ENCODE measurements around the gene DYNC2I2.
A peak's percentile ranks its signal among the peaks of the same experiment; 100 is the strongest.

DYNC2I2 gene

GRCh38 chr9:128688501-128689292, 32.0 kb upstream of the DYNC2I2 start, which contains the start of gene SET:
Gene SET, plus strand, starts transcription at chr9:128689222. Its CDS starts 361 bp downstream, at chr9:128689583.
- Histone ChIP-seq H2BK5ac (ENCODE audit: low read length) (peak within 1 kb of the TSS; percentile 45), H3K4me3 (ENCODE audit: low read length) (peak within 1 kb of the TSS; percentile 80), H3K9ac (ENCODE audit: low read length) (peak within 1 kb of the TSS; percentile 95), H3K23ac (ENCODE audit: low read length) (peak within 1 kb of the TSS; percentile 95), H3K79me2 (ENCODE audit: control insufficient read depth, insufficient read depth, low read length) (peaks cover 63% of the 10 kb centered on the region), H3K36me3 (ENCODE audit: control insufficient read depth, insufficient read depth, low read length) (peaks cover 5% of the 10 kb centered on the region), H2AK5ac (ENCODE audit: low read length) (no peak within 1 kb of the TSS), H3K79me1 (ENCODE audit: low read length) (peaks cover 14% of the 10 kb centered on the region), H3K27me3 (ENCODE audit: insufficient read depth, low read length, poor library complexity) (no peaks in the 10 kb centered on the region), H3K4me1 (ENCODE audit: control insufficient read depth, low read depth, low read length) (peaks cover 7% of the 10 kb centered on the region), H3K4ac (ENCODE audit: low read depth, low read length) (peak within 1 kb of the TSS; percentile 100), H3K27ac (ENCODE audit: low read depth, low read length) (peak within 1 kb of the TSS; percentile 99), H3K4me2 (ENCODE audit: low read length) (peak within 1 kb of the TSS; percentile 94), H3K18ac (ENCODE audit: low read length) (peak within 1 kb of the TSS; percentile 100), H3K56ac (ENCODE audit: low read length) (peak within 1 kb of the TSS; percentile 98), H4K8ac (ENCODE audit: low read depth, low read length) (peak within 1 kb of the TSS; percentile 90), H2BK15ac (replicated peaks; ENCODE audit: low read depth) (no peak within 1 kb of the TSS), H4K5ac (ENCODE audit: low read length) (no peak within 1 kb of the TSS), H2BK120ac (ENCODE audit: low read depth, low read length) (peak within 1 kb of the TSS; percentile 95)
- WGBS (ENCODE audit: extremely low coverage, insufficient coverage, low lambda C conversion rate), result no CpG with 5 or more reads among the region's 93 CpGs
- peak; percentile 96 for DNase-seq

DNA sequence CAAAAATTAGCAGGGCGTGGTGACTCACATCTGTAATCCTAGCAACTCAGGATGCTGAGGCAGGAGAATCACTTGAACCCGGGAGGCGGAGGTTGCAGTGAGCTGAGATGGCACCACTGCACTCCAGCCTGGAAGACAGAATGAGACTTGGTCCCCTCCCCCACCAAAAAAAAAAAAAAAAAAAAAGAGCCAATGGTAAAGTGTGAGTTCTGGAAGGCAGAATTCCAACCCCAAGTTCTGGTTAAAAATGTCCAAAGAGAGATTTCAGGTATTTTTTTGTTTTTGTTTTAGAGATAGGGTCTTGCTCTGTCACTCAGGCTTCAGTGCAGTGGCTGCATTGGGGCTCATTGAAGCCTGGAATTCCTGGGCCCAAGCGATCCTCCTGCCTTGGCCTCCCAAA, 30.8 kb upstream of the DYNC2I2 start:
- Histone ChIP-seq H4K8ac (ENCODE audit: low read depth, low read length) (no peak overlapping the region), H3K27me3 (ENCODE audit: insufficient read depth, low read length, poor library complexity) (no peaks in the 10 kb centered on the region), H3K4me2 (ENCODE audit: low read length) (no peak overlapping the region), H3K4me1 (ENCODE audit: control insufficient read depth, low read depth, low read length) (peaks cover 7% of the 10 kb centered on the region), H3K9ac (ENCODE audit: low read length) (no peak overlapping the region), H3K23ac (ENCODE audit: low read length) (no peak overlapping the region), H3K56ac (ENCODE audit: low read length) (peak overlapping the region; percentile 98), H3K4me3 (ENCODE audit: low read length) (no peak overlapping the region), H3K27ac (ENCODE audit: low read depth, low read length) (no peak overlapping the region), H4K5ac (ENCODE audit: low read length) (no peak overlapping the region), H3K79me1 (ENCODE audit: low read length) (peaks cover 13% of the 10 kb centered on the region), H2BK5ac (ENCODE audit: low read length) (no peak overlapping the region), H2BK15ac (replicated peaks; ENCODE audit: low read depth) (no peak overlapping the region), H2BK120ac (ENCODE audit: low read depth, low read length) (no peak overlapping the region), H2AK5ac (ENCODE audit: low read length) (no peak overlapping the region), H3K18ac (ENCODE audit: low read length) (no peak overlapping the region), H3K4ac (ENCODE audit: low read depth, low read length) (no peak overlapping the region), H3K36me3 (ENCODE audit: control insufficient read depth, insufficient read depth, low read length) (peaks cover 3% of the 10 kb centered on the region), H3K79me2 (ENCODE audit: control insufficient read depth, insufficient read depth, low read length) (peaks cover 62% of the 10 kb centered on the region)
- no CpG with 5 or more reads among the region's 4 CpGs for WGBS (ENCODE audit: extremely low coverage, insufficient coverage, low lambda C conversion rate)
- DNase-seq, result no peak

- H3K4me3 ChIP-seq (ENCODE audit: low read length), result no peak overlapping the region
- no peak overlapping the region for H2BK15ac ChIP-seq (replicated peaks; ENCODE audit: low read depth)
- H3K79me1 ChIP-seq (ENCODE audit: low read length), result peaks cover 10% of the 10 kb centered on the region
- H3K56ac ChIP-seq (ENCODE audit: low read length), result peak overlapping the region; percentile 94
- peak overlapping the region; percentile 100 for H3K4me2 ChIP-seq (ENCODE audit: low read length)
- H3K27ac ChIP-seq (ENCODE audit: low read depth, low read length), result no peak overlapping the region
- no peak overlapping the region for H4K8ac ChIP-seq (ENCODE audit: low read depth, low read length)
- peak overlapping the region; percentile 43 for H2AK5ac ChIP-seq (ENCODE audit: low read length)
- H3K4me1 ChIP-seq (ENCODE audit: control insufficient read depth, low read depth, low read length), result peaks cover 7% of the 10 kb centered on the region
- peaks cover 52% of the 10 kb centered on the region for H3K79me2 ChIP-seq (ENCODE audit: control insufficient read depth, insufficient read depth, low read length)
- H3K36me3 ChIP-seq (ENCODE audit: control insufficient read depth, insufficient read depth, low read length), result no peaks in the 10 kb centered on the region
- no peak overlapping the region for H2BK120ac ChIP-seq (ENCODE audit: low read depth, low read length)
- H3K27me3 ChIP-seq (ENCODE audit: insufficient read depth, low read length, poor library complexity), result no peaks in the 10 kb centered on the region
- peak overlapping the region; percentile 48 for H3K23ac ChIP-seq (ENCODE audit: low read length)
- no peak overlapping the region for H3K4ac ChIP-seq (ENCODE audit: low read depth, low read length)
- H2BK5ac ChIP-seq (ENCODE audit: low read length), result no peak overlapping the region
- peak overlapping the region; percentile 96 for H3K9ac ChIP-seq (ENCODE audit: low read length)
- no CpG with 5 or more reads among the region's 17 CpGs for WGBS (ENCODE audit: extremely low coverage, insufficient coverage, low lambda C conversion rate)
- no peak overlapping the region for H4K5ac ChIP-seq (ENCODE audit: low read length)
- no peak for DNase-seq
- no peak overlapping the region for H3K18ac ChIP-seq (ENCODE audit: low read length)
Observed at GRCh38 chr9:128685636-128686489, 29.2 kb upstream of the DYNC2I2 start.

DNA sequence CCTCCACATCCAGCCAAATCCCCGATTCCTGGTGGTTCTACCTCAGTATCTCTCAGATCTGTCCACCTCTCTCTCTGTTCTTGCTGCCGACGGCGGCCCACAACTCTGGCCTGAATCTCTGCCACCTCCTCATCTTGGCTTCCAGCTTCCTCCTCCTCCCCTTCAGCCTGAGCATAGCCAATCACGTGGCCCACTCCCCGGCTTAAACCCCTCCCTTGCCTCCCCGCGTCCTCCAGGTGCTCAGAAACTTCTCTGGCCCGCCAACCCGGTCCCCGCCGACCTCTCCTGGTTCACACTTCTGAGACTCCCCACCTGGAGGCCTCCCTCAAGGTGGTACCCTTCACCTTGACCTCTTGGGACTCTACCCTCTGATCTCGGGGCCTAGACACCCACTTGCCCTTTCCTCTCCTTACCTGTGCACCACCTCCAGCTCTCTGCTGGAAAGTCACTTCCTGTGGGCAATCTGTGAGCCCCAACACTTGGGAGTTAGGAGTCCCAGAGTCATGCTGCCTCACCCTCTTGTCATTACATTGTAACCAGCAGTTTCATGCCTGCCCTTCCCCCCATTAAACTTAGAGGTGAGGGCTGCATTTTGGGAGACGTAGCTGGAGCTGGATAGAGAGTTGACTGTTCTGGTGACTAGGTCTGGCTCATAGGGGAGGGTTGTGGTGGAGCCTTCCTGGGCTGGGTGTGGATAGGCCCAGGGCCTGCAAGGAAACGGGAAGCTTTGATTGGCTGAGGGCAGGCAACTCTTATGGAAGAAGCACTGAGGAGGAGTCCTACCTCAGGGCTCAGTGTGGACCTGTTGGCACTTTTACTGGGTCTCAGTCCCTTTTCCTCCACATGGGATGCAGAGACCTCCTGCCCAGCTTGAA, 27.9 kb upstream of the DYNC2I2 start:
- Histone ChIP-seq H3K4ac (ENCODE audit: low read depth, low read length) (peak overlapping the region; percentile 76), H3K27ac (ENCODE audit: low read depth, low read length) (peak overlapping the region; percentile 91), H3K18ac (ENCODE audit: low read length) (peak overlapping the region; percentile 77), H3K9ac (ENCODE audit: low read length) (peak overlapping the region; percentile 96), H2AK5ac (ENCODE audit: low read length) (peak overlapping the region; percentile 94), H3K56ac (ENCODE audit: low read length) (peak overlapping the region; percentile 94), H2BK120ac (ENCODE audit: low read depth, low read length) (no peak overlapping the region), H3K27me3 (ENCODE audit: insufficient read depth, low read length, poor library complexity) (no peaks in the 10 kb centered on the region), H3K36me3 (ENCODE audit: control insufficient read depth, insufficient read depth, low read length) (no peaks in the 10 kb centered on the region), H2BK15ac (replicated peaks; ENCODE audit: low read depth) (no peak overlapping the region), H3K4me1 (ENCODE audit: control insufficient read depth, low read depth, low read length) (peaks cover 7% of the 10 kb centered on the region), H4K8ac (ENCODE audit: low read depth, low read length) (no peak overlapping the region), H3K23ac (ENCODE audit: low read length) (peak overlapping the region; percentile 85), H3K4me2 (ENCODE audit: low read length) (peak overlapping the region; percentile 100), H4K5ac (ENCODE audit: low read length) (no peak overlapping the region), H3K4me3 (ENCODE audit: low read length) (peak overlapping the region; percentile 89), H3K79me2 (ENCODE audit: control insufficient read depth, insufficient read depth, low read length) (peaks cover 42% of the 10 kb centered on the region), H3K79me1 (ENCODE audit: low read length) (peaks cover 10% of the 10 kb centered on the region), H2BK5ac (ENCODE audit: low read length) (peak overlapping the region; percentile 98)
- no CpG with 5 or more reads among the region's 15 CpGs for WGBS (ENCODE audit: extremely low coverage, insufficient coverage, low lambda C conversion rate)
- peak; percentile 96 for DNase-seq

GRCh38 chr9:128684065-128684324, 27.3 kb upstream of the DYNC2I2 start:
- H3K36me3 ChIP-seq (ENCODE audit: control insufficient read depth, insufficient read depth, low read length), result no peaks in the 10 kb centered on the region
- H3K27me3 ChIP-seq (ENCODE audit: insufficient read depth, low read length, poor library complexity), result no peaks in the 10 kb centered on the region
- H3K18ac ChIP-seq (ENCODE audit: low read length), result peak overlapping the region; percentile 77

More at GRCh38 chr9:128684065-128684324, 27.3 kb upstream of the DYNC2I2 start:
- no peak overlapping the region for H4K5ac ChIP-seq (ENCODE audit: low read length)
- H3K4me1 ChIP-seq (ENCODE audit: control insufficient read depth, low read depth, low read length), result peaks cover 7% of the 10 kb centered on the region
- H3K23ac ChIP-seq (ENCODE audit: low read length), result peak overlapping the region; percentile 50
- peak overlapping the region; percentile 94 for H2AK5ac ChIP-seq (ENCODE audit: low read length)
- H3K4ac ChIP-seq (ENCODE audit: low read depth, low read length), result peak overlapping the region; percentile 76
- no peak for DNase-seq
- no CpG with 5 or more reads among the region's 3 CpGs for whole genome bisulfite sequencing (ENCODE audit: extremely low coverage, insufficient coverage, low lambda C conversion rate)
- no peak overlapping the region for H4K8ac ChIP-seq (ENCODE audit: low read depth, low read length)
- peak overlapping the region; percentile 89 for H3K4me3 ChIP-seq (ENCODE audit: low read length)
- H2BK120ac ChIP-seq (ENCODE audit: low read depth, low read length), result no peak overlapping the region
- peak overlapping the region; percentile 94 for H3K56ac ChIP-seq (ENCODE audit: low read length)
- H3K79me1 ChIP-seq (ENCODE audit: low read length), result peaks cover 10% of the 10 kb centered on the region
- H3K4me2 ChIP-seq (ENCODE audit: low read length), result peak overlapping the region; percentile 96
- H2BK15ac ChIP-seq (replicated peaks; ENCODE audit: low read depth), result no peak overlapping the region
- peak overlapping the region; percentile 98 for H2BK5ac ChIP-seq (ENCODE audit: low read length)
- H3K27ac ChIP-seq (ENCODE audit: low read depth, low read length), result peak overlapping the region; percentile 91
- H3K9ac ChIP-seq (ENCODE audit: low read length), result peak overlapping the region; percentile 96
- H3K79me2 ChIP-seq (ENCODE audit: control insufficient read depth, insufficient read depth, low read length), result peaks cover 42% of the 10 kb centered on the region

All from mesendoderm (in vitro differentiated cells).